Measurements from ENCODE around the gene PPP1R9B. TPM values are rescaled to one million over a fixed set of nuclear protein-coding genes. Genes with fewer than 3 reads are reported as not detected.

The PPP1R9B gene
- total RNA-seq, 1 experiment from 2014 or later = 21.7 TPM

GRCh38 chr17:50177983-50178834 is 27.7 kb upstream of the PPP1R9B start:
- TF ChIP-seq NR1H2 (CRISPR knock-in tag; IDR thresholded peaks at IDR 0.05) (no peak), ZNF423 (CRISPR knock-in tag; IDR thresholded peaks at IDR 0.05) (peak; percentile 68; the same call in 1 of the 2 replicates), SP1 (CRISPR knock-in tag; conservative IDR thresholded peaks at IDR 0.05) (peak; percentile 48; the same call in 1 of the 2 replicates), IRF1 (CRISPR knock-in tag; IDR thresholded peaks at IDR 0.05) (no peak), USF2 (CRISPR knock-in tag; IDR thresholded peaks at IDR 0.05) (0 out of 2 replicates have a peak, but pooled peaks have one; percentile 39), ETV6 (CRISPR knock-in tag; IDR thresholded peaks at IDR 0.05) (peak; percentile 73; the same call in 1 of the 2 replicates), FOXP1 (CRISPR knock-in tag; IDR thresholded peaks at IDR 0.05; ENCODE audit: borderline replicate concordance) (peak; percentile 48; the same call in 1 of the 2 replicates), ZNF121 (CRISPR knock-in tag; IDR thresholded peaks at IDR 0.05) (peak; percentile 99), USF1 (CRISPR knock-in tag; IDR thresholded peaks at IDR 0.05) (peak; percentile 46; the same call in 1 of the 2 replicates), FOXK1 (CRISPR knock-in tag; IDR thresholded peaks at IDR 0.05) (0 out of 2 replicates have a peak, but pooled peaks have one; percentile 6), ZBTB43 (CRISPR knock-in tag; IDR thresholded peaks at IDR 0.05) (peak; percentile 37; the same call in 1 of the 2 replicates), MYBL2 (CRISPR knock-in tag; IDR thresholded peaks at IDR 0.05) (peak; percentile 48; the same call in 1 of the 2 replicates), ATF3 (CRISPR knock-in tag; conservative IDR thresholded peaks at IDR 0.05) (no peak), TEAD1 (CRISPR knock-in tag; IDR thresholded peaks at IDR 0.05) (peak; percentile 39; the same call in 1 of the 2 replicates), MAX (CRISPR knock-in tag; IDR thresholded peaks at IDR 0.05) (peak; percentile 86)
- Mint-ChIP-seq H3K9me3 (no peaks in the 10 kb centered on the region), H3K27me3 (ENCODE audit: low read depth) (peaks cover 6% of the 10 kb centered on the region; the same call in 1 of the 2 replicates)

GRCh38 chr17:50177476-50177875 is 27.0 kb upstream of the PPP1R9B start:
- no peaks in the 10 kb centered on the region for H3K9me3 Mint-ChIP-seq
- ATAC-seq (no peak), DNase-seq (ENCODE audit: low spot score) (no peak)
- POLR2A ChIA-PET = interaction anchor here (0.6 to 1.8 kb wide), 4 partner anchors 8 to 27 kb away, joined by 3 to 7 read pairs (median 4); partner anchors contain the start of gene SGCA
- H3K27ac Mint-ChIP-seq = no peak overlapping the region
- peak overlapping the region; percentile 56; the same call in 1 of the 2 replicates for H3K4me3 Mint-ChIP-seq
- CTCF ChIA-PET = interaction anchor here (0.7 to 3.6 kb wide), 39 partner anchors 8 to 244 kb away, joined by 3 to 58 read pairs (median 5); partner anchors contain the start of genes COL1A1, LRRC59, SAMD14 and SGCA
- H3K4me1 Mint-ChIP-seq = peaks cover 25% of the 10 kb centered on the region
- TF ChIP-seq ZNF317 (CRISPR knock-in tag; IDR thresholded peaks at IDR 0.05; ENCODE audit: borderline replicate concordance, low read depth) (no peak), E2F4 (CRISPR knock-in tag; IDR thresholded peaks at IDR 0.05; ENCODE audit: borderline replicate concordance, low read depth) (no peak), EMX1 (CRISPR knock-in tag; IDR thresholded peaks at IDR 0.05) (no peak)
- no peaks in the 10 kb centered on the region for H3K36me3 Mint-ChIP-seq
- peaks cover 6% of the 10 kb centered on the region; the same call in 1 of the 2 replicates for H3K27me3 Mint-ChIP-seq (ENCODE audit: low read depth)

More at GRCh38 chr17:50177983-50178834, 27.7 kb upstream of the PPP1R9B start:
- peak overlapping the region; percentile 56 for H3K4me3 Mint-ChIP-seq
- DNase-seq (ENCODE audit: low spot score) = peak; percentile 68
- H3K4me1 Mint-ChIP-seq = peaks cover 31% of the 10 kb centered on the region
- peak; percentile 76 for ATAC-seq
- H3K27ac Mint-ChIP-seq = peak overlapping the region; percentile 37; the same call in 1 of the 2 replicates
- no peaks in the 10 kb centered on the region for H3K36me3 Mint-ChIP-seq
- CTCF ChIA-PET = interaction anchor here (0.7 to 3.6 kb wide), 39 partner anchors 9 to 243 kb away, joined by 3 to 58 read pairs (median 5); partner anchors contain the start of genes COL1A1, ITGA3, LRRC59 and SAMD14
- POLR2A ChIA-PET = interaction anchor here (0.6 to 1.8 kb wide), 7 partner anchors 9 to 95 kb away, joined by 3 to 7 read pairs (median 4); partner anchors contain the start of gene SGCA

Measured in WTC11 (cell line).